HG03108 (cell line): ENCODE data around the gene EQTN.

Experiments
- ATAC-seq: cut with Tn5 transposase; IDR thresholded peaks from one replicate; pipeline ENCODE4 v1.9.1; 2021; ENCODE audit warnings: moderate library complexity; ENCODE audit not compliant: unreplicated experiment

EQTN gene

GRCh38 chr9:27297050-27297449 lies at the start of gene EQTN:
EQTN (minus strand) TSS chr9:27297150; CDS start chr9:27297055, 95 bp downstream.
- ATAC-seq, result no peak

GRCh38 chr9:27344776-27345175 lies 47.8 kb upstream of the EQTN start:
- no peak for ATAC-seq

GRCh38 chr9:27341545-27342294 lies 44.8 kb upstream of the EQTN start:
- no peak for ATAC-seq

- ATAC-seq, result no peak
Observed at GRCh38 chr9:27340961-27341511, 44.1 kb upstream of the EQTN start.

GRCh38 chr9:27340285-27340674 lies 43.3 kb upstream of the EQTN start:
- no peak for ATAC-seq

GRCh38 chr9:27339661-27340284 lies 42.8 kb upstream of the EQTN start:
- ATAC-seq, result no peak

GRCh38 chr9:27338527-27338903 lies 41.6 kb upstream of the EQTN start:
- no peak for ATAC-seq

- no peak for ATAC-seq
Observed at GRCh38 chr9:27337833-27338526, 41.0 kb upstream of the EQTN start.

- ATAC-seq, result no peak
Observed at GRCh38 chr9:27337236-27337635, 40.3 kb upstream of the EQTN start.

- no peak for ATAC-seq
Observed at GRCh38 chr9:27336829-27337228, 39.9 kb upstream of the EQTN start.

- no peak for ATAC-seq
Observed at GRCh38 chr9:27336126-27336525, 39.2 kb upstream of the EQTN start.

- no peak for ATAC-seq
Observed at GRCh38 chr9:27335075-27335474, 38.1 kb upstream of the EQTN start.

GRCh38 chr9:27333241-27334052 lies 36.5 kb upstream of the EQTN start:
- ATAC-seq, result peak; percentile 59

GRCh38 chr9:27331393-27331792 lies 34.4 kb upstream of the EQTN start:
- no peak for ATAC-seq

GRCh38 chr9:27329291-27329690 lies 32.3 kb upstream of the EQTN start:
- no peak for ATAC-seq

GRCh38 chr9:27328483-27328882 lies 31.5 kb upstream of the EQTN start:
- no peak for ATAC-seq

- no peak for ATAC-seq
Observed at GRCh38 chr9:27311184-27311583, 14.2 kb upstream of the EQTN start.

GRCh38 chr9:27310582-27310981 lies 13.6 kb upstream of the EQTN start:
- no peak for ATAC-seq

- no peak for ATAC-seq
Observed at GRCh38 chr9:27308691-27309390, 11.9 kb upstream of the EQTN start.

- ATAC-seq, result no peak
Observed at GRCh38 chr9:27304521-27304920, 7.6 kb upstream of the EQTN start.
